DMS114 treated with DMSO at 0.1 percent for 48 hours (cell line): Measurements from ENCODE around the gene RHBDD3.

Experiments used
- DNase-seq: peaks from one replicate; lab custom pipeline; 2025; ENCODE audit not compliant: unreplicated experiment; lab: John Stamatoyannopoulos, UW

RHBDD3 gene

GRCh38 chr22:29269731-29270474 is 2.1 kb upstream of the RHBDD3 start:
- no peak for DNase-seq

GRCh38 chr22:29269230-29269604 is 1.4 kb upstream of the RHBDD3 start:
- no peak for DNase-seq

GRCh38 chr22:29268511-29269229 is 889 bp upstream of the RHBDD3 start:
- DNase-seq: no peak

GRCh38 chr22:29267462-29267857 is 321 bp downstream of the RHBDD3 start:
- DNase-seq: no peak

- no peak for DNase-seq
Observed at GRCh38 chr22:29266564-29267461, 968 bp downstream of the RHBDD3 start.

- no peak for DNase-seq
Observed at GRCh38 chr22:29265929-29266328, 1.9 kb downstream of the RHBDD3 start.

- no peak for DNase-seq
Observed at GRCh38 chr22:29265305-29265704, 2.5 kb downstream of the RHBDD3 start.

GRCh38 chr22:29263791-29264276 is 3.9 kb downstream of the RHBDD3 start:
- no peak for DNase-seq

- no peak for DNase-seq
Observed at GRCh38 chr22:29260601-29261315, 7.0 kb downstream of the RHBDD3 start.

GRCh38 chr22:29260031-29260560 is 7.7 kb downstream of the RHBDD3 start:
- DNase-seq: no peak

GRCh38 chr22:29259253-29259899 is 8.4 kb downstream of the RHBDD3 start:
- DNase-seq: no peak

- no peak for DNase-seq
Observed at GRCh38 chr22:29258407-29259252, 9.2 kb downstream of the RHBDD3 start.

GRCh38 chr22:29257751-29258181 is 10.0 kb downstream of the RHBDD3 start:
- DNase-seq: no peak

- DNase-seq: no peak
Observed at GRCh38 chr22:29256606-29257325, 11.0 kb downstream of the RHBDD3 start.

- no peak for DNase-seq
Observed at GRCh38 chr22:29255064-29255621, 12.6 kb downstream of the RHBDD3 start.

GRCh38 chr22:29254286-29254660 is 13.5 kb downstream of the RHBDD3 start:
- DNase-seq: no peak

- DNase-seq: no peak
Observed at GRCh38 chr22:29253561-29254285, 14.1 kb downstream of the RHBDD3 start.
